ENCODE measurements around the gene B3GNT5. TPM values are rescaled to one million over a fixed set of nuclear protein-coding genes. Genes with fewer than 3 reads are reported as not detected.

Gene B3GNT5
- total RNA-seq, result 5.8 and 6.8 TPM in 2 replicates

DNA sequence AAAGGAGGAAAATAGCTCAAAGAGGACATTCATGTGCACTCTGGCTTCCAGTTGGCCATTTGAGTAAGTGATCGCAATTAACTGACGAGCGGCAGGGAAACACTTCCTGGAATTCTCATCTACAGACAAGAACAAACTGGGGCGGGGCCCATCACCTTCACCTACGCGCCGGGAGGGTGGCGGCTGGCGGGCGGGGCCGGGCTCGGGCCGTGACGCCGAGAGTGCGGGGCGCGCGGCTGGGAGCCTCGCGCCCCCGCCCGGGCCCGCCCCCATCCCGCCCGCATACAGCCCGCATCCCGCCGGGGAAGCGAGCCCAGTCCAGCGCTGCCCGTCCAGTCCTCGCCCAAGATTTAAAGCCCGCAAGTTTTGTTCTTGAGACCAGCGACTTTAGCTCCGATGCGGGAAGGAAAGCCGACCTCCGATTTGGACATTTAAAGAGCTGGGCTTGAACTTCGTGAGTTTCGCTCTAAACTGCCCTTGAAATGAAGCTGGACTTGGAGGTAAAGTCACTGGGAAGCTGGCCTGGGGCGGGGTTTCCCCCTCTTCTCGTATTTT lies at the start of gene B3GNT5:
TSS of gene B3GNT5 (plus strand) at position 281 of the 555 bp plus-strand sequence. CDS start 16,546 bp downstream, outside the sequence.

Other genes with a start within 250 kb of the B3GNT5 start
- gene MCCC1, start 153.8 kb upstream of the B3GNT5 start, total RNA-seq, result 13.1 and 13.7 TPM in 2 replicates
- 0.26 and 1.1 TPM in 2 replicates for gene LAMP3, start 90.5 kb upstream of the B3GNT5 start, total RNA-seq
- 0.58 TPM in 1 of 2 replicates, not detected in the other for gene MCF2L2, start 175.4 kb downstream of the B3GNT5 start, total RNA-seq